ENCODE measurements around the gene PLCXD3. TPM values are rescaled to one million over a fixed set of nuclear protein-coding genes. Genes with fewer than 3 reads are reported as not detected.

Gene PLCXD3
- total RNA-seq, 1 experiment from 2014 or later: 0.10 TPM

- intact Hi-C loops (cut with micrococcal nuclease; ENCODE audit: unreplicated experiment): no loop called here
- H3K27me3 ChIP-seq (ENCODE audit: control insufficient read depth, insufficient read depth, low read length): no peaks in the 10 kb centered on the region
- no peaks in the 10 kb centered on the region for H3K4me1 ChIP-seq (ENCODE audit: control insufficient read depth, insufficient read depth, low read length)
- BruUV-seq (replicated peaks): no TSS peak
- no peak for ATAC-seq
- TF ChIP-seq TCF7L2 (IDR thresholded peaks at IDR 0.05; ENCODE audit: low read depth, low read length): no peak
- no peak for TF ChIP-seq SIN3A (IDR thresholded peaks at IDR 0.05; ENCODE audit: borderline replicate concordance, insufficient read depth, low read depth, low read length)
- TF ChIP-seq CTCF (IDR thresholded peaks at IDR 0.05): no peak
- no peak for TF ChIP-seq POLR2AphosphoS5 (IDR thresholded peaks at IDR 0.05; ENCODE audit: low read depth, low read length)
- no peak for TF ChIP-seq REST (IDR thresholded peaks at IDR 0.05; ENCODE audit: insufficient read depth in 1 of 2, low read depth in 2 of 2, low read length in 1 of 2)
- POLR2A ChIA-PET: no interaction called here
- no peak for DNase-seq (ENCODE audit: low read depth, low spot score)
- H3K36me3 ChIP-seq (ENCODE audit: control insufficient read depth, insufficient read depth, low read length): no peaks in the 10 kb centered on the region
- H3K9me3 ChIP-seq (ENCODE audit: control insufficient read depth, insufficient read depth, low read depth, low read length): no peaks in the 10 kb centered on the region
- no peak overlapping the region for H3K4me3 ChIP-seq (ENCODE audit: low read depth in 2 of 2, low read length in 2 of 2)
- H3K27ac ChIP-seq (ENCODE audit: low read length): no peak overlapping the region
- CTCF ChIA-PET: no interaction called here
- in situ Hi-C loops (cut with HindIII; ENCODE audit: low pct_unique_long_range_greater_than_20kb, low sequenced_read_pairs): no loop called here
Measured at GRCh38 chr5:41365369-41365768, 145.0 kb downstream of the PLCXD3 start.

- BruUV-seq (replicated peaks): no TSS peak
- DNase-seq (ENCODE audit: low read depth, low spot score) (no peak), ATAC-seq (no peak)
- in situ Hi-C loops (cut with HindIII; ENCODE audit: low pct_unique_long_range_greater_than_20kb, low sequenced_read_pairs): no loop called here
- POLR2A ChIA-PET: no interaction called here
- TF ChIP-seq CTCF (IDR thresholded peaks at IDR 0.05) (no peak), POLR2AphosphoS5 (IDR thresholded peaks at IDR 0.05; ENCODE audit: low read depth, low read length) (no peak), TCF7L2 (IDR thresholded peaks at IDR 0.05; ENCODE audit: low read depth, low read length) (no peak), SIN3A (IDR thresholded peaks at IDR 0.05; ENCODE audit: borderline replicate concordance, insufficient read depth, low read depth, low read length) (no peak), REST (IDR thresholded peaks at IDR 0.05; ENCODE audit: insufficient read depth in 1 of 2, low read depth in 2 of 2, low read length in 1 of 2) (no peak)
- H3K36me3 ChIP-seq (ENCODE audit: control insufficient read depth, insufficient read depth, low read length): no peaks in the 10 kb centered on the region
- no peaks in the 10 kb centered on the region for H3K9me3 ChIP-seq (ENCODE audit: control insufficient read depth, insufficient read depth, low read depth, low read length)
- intact Hi-C loops (cut with micrococcal nuclease; ENCODE audit: unreplicated experiment): no loop called here
- H3K27me3 ChIP-seq (ENCODE audit: control insufficient read depth, insufficient read depth, low read length): no peaks in the 10 kb centered on the region
- no peak overlapping the region for H3K4me3 ChIP-seq (ENCODE audit: low read depth in 2 of 2, low read length in 2 of 2)
- no peaks in the 10 kb centered on the region for H3K4me1 ChIP-seq (ENCODE audit: control insufficient read depth, insufficient read depth, low read length)
- CTCF ChIA-PET: no interaction called here
- H3K27ac ChIP-seq (ENCODE audit: low read length): no peak overlapping the region
Measured at GRCh38 chr5:41364346-41364745, 146.1 kb downstream of the PLCXD3 start.

Measured in Panc1 (cell line).